ENCODE results near the gene RIPPLY2. TPM values are rescaled to one million over a fixed set of nuclear protein-coding genes. Genes with fewer than 3 reads are reported as not detected.
A peak's percentile ranks its signal among the peaks of the same experiment; 100 is the strongest.

RIPPLY2 gene
- total and polyA plus RNA-seq, 2 of the 4 experiments (the other 2 are of a cell fraction), result 0.32 TPM; not detected in 1

- Histone ChIP-seq H2BK120ac (ENCODE audit: low read depth, low read length) (0 out of 2 replicates have a peak overlapping the region, but pooled peaks have one; percentile 14), H4K20me1 (ENCODE audit: insufficient read depth, low read length) (peaks cover 10% of the 10 kb centered on the region; the same call in 1 of the 2 replicates), H2AFZ (replicated peaks; ENCODE audit: low read length, poor library complexity) (no peak overlapping the region), H3K56ac (ENCODE audit: extremely low read depth, insufficient read depth, low read length) (no peak overlapping the region), H4K5ac (ENCODE audit: low read depth, low read length) (peak overlapping the region; percentile 59; the same call in 1 of the 2 replicates), H2AK5ac (ENCODE audit: low read depth, low read length) (no peak overlapping the region), H3K4me2 (ENCODE audit: low read depth, low read length) (peak overlapping the region; percentile 87; the same call in 1 of the 2 replicates), H3K79me1 (ENCODE audit: low read depth in 1 of 2, low read length in 2 of 2) (peaks cover 23 to 50% of the 10 kb centered on the region in 2 experiments), H2BK15ac (ENCODE audit: low read depth, low read length) (peak overlapping the region; percentile 0; the same call in 1 of the 3 replicates), H3K18ac (ENCODE audit: low read depth, low read length) (peak overlapping the region; percentile 88; the same call in 1 of the 2 replicates), H2BK20ac (ENCODE audit: low read depth, low read length) (peak overlapping the region; percentile 14; the same call in 1 of the 2 replicates), H3K4me3 (ENCODE audit: insufficient read depth, low read depth, low read length) (no peak overlapping the region; the same call in 1 of the 2 replicates), H3K14ac (replicated peaks; ENCODE audit: low read depth, low read length) (peak overlapping the region; percentile 42; the same call in 1 of the 2 replicates), H4K91ac (ENCODE audit: insufficient read depth, low read depth, low read length) (no peak overlapping the region), H4K8ac (ENCODE audit: low read depth in 2 of 2, low read length in 2 of 2) (no peak overlapping the region), H3K9me1 (ENCODE audit: insufficient read depth, low read length) (peaks cover 2% of the 10 kb centered on the region; the same call in 1 of the 2 replicates), H3K36me3 (ENCODE audit: control insufficient read depth, insufficient read depth, low read length) (peaks cover 9% of the 10 kb centered on the region; the same call in 1 of the 2 replicates), H3K27ac (ENCODE audit: insufficient read depth, low read length) (peak overlapping the region; percentile 32; the same call in 1 of the 2 replicates), H3K9ac (ENCODE audit: low read depth, low read length) (no peak overlapping the region; the same call in 1 of the 2 replicates), H2BK5ac (ENCODE audit: low read depth, low read length, poor library complexity, severe bottlenecking) (peak overlapping the region; percentile 90), H3K4ac (ENCODE audit: low read depth, low read length) (no peak overlapping the region), H3K27me3 (ENCODE audit: control insufficient read depth, insufficient read depth, low read length) (no peaks in the 10 kb centered on the region), H3K9me3 (ENCODE audit: control insufficient read depth, insufficient read depth, low read length) (no peaks in the 10 kb centered on the region), H3K4me1 (ENCODE audit: control insufficient read depth, insufficient read depth, low read length) (peaks cover 9% of the 10 kb centered on the region), H3K23ac (ENCODE audit: low read depth, low read length) (no peak overlapping the region), H2AK9ac (replicated peaks; ENCODE audit: low read depth, low read length, poor library complexity) (no peak overlapping the region)
- intact Hi-C loops (cut with micrococcal nuclease) (no loop called here), dilution Hi-C loops (cut with HindIII; ENCODE audit: low sequenced_read_pairs, unreplicated experiment) (no loop called here), in situ Hi-C loops (cut with MboI; ENCODE audit: low sequenced_read_pairs) (no loop called here)
- peak; percentile 18 for ATAC-seq (ENCODE audit: low read depth)
- no TSS peak for BruUV-seq (replicated peaks)
- WGBS, 2 experiments (ENCODE audit: extremely low coverage in 2 of 2, insufficient read length in 1 of 2), result no CpG with 5 or more reads among the region's 4 CpGs
- POLR2A ChIA-PET (ENCODE audit: unreplicated experiment), result no interaction called here
- TF ChIP-seq POLR2A (IDR thresholded peaks at IDR 0.05; ENCODE audit: low read depth, low read length), result no peak
- 0 out of 2 replicates have a peak, but pooled peaks have one; percentile 8 for TF ChIP-seq BHLHE40 (IDR thresholded peaks at IDR 0.05; ENCODE audit: low read depth, low read length)
- CTCF ChIA-PET, result no interaction called here
- peak; percentile 69 for DNase-seq
These were observed 9.8 kb downstream of the RIPPLY2 start for GRCh38 chr6:83862776-83863471.
